Fibroblast of lung (primary cell): ENCODE data around the gene NCR1. TPM values are rescaled to one million over a fixed set of nuclear protein-coding genes. Genes with fewer than 3 reads are reported as not detected.
"Not testable (repeated sequence)": the region's sequence is repeated elsewhere in the genome, so short reads cannot be mapped to it uniquely, and the experiment has no call there.

Source experiments
- DNase-seq, 2 donors: peaks; one replicate each; pipeline versions ENCODE4 v3.0.0 to v3.0.0-alpha.2; 2010; ENCODE audit warnings: low read depth in 2 of 2
- H2AFZ ChIP-seq: 2 replicates; pipeline ENCODE4 v1.5.1; 2012; ENCODE audit warnings: low read length, control low read depth, inconsistent platforms
- H3K27ac ChIP-seq: 2 replicates; pipeline ENCODE4 v1.5.1; 2011; ENCODE audit warnings: low read length, control low read depth; ENCODE audit not compliant: insufficient read depth
- H3K27me3 ChIP-seq: 2 replicates; pipeline ENCODE4 v1.5.1; 2011; ENCODE audit warnings: mild to moderate bottlenecking, low read length; ENCODE audit not compliant: control insufficient read depth, insufficient read depth
- H3K36me3 ChIP-seq: 2 replicates; pipeline ENCODE4 v1.5.1; 2011; ENCODE audit warnings: low read length; ENCODE audit not compliant: control insufficient read depth, insufficient read depth
- H3K4me1 ChIP-seq: 2 replicates; pipeline ENCODE4 v1.5.1; 2011; ENCODE audit warnings: low read length; ENCODE audit not compliant: control insufficient read depth, insufficient read depth; ENCODE audit errors: extremely low read depth
- H3K4me2 ChIP-seq: 2 replicates; pipeline ENCODE4 v1.5.1; 2011; ENCODE audit warnings: low read length, control low read depth; ENCODE audit not compliant: insufficient read depth; ENCODE audit errors: extremely low read depth
- H3K4me3 ChIP-seq, 4 experiments: fragments of 200-600 bp in 1 of 4; sonication (generic) in 1 of 4; replicated peaks in 1 of 4; 2 replicates each; pipeline ENCODE4 v1.5.1; 2011 to 2016; ENCODE audit warnings: low read length in 4 of 4, low read depth in 3 of 4, mild to moderate bottlenecking in 3 of 4, control low read depth in 2 of 4, inconsistent platforms in 1 of 4, mixed read lengths in 1 of 4; ENCODE audit not compliant: insufficient read depth in 1 of 4; ENCODE audit errors: control extremely low read depth in 1 of 4
- H3K79me2 ChIP-seq: 2 replicates; pipeline ENCODE4 v1.5.1; 2012; ENCODE audit warnings: mild to moderate bottlenecking, low read length, inconsistent platforms; ENCODE audit not compliant: control insufficient read depth, insufficient read depth
- H3K9ac ChIP-seq: 2 replicates; pipeline ENCODE4 v1.5.1; 2011; ENCODE audit warnings: mild to moderate bottlenecking, low read length, control low read depth; ENCODE audit not compliant: insufficient read depth
- H3K9me3 ChIP-seq: 2 replicates; pipeline ENCODE4 v1.5.1; 2012; ENCODE audit warnings: low read depth, low read length; ENCODE audit not compliant: control insufficient read depth, insufficient read depth
- H4K20me1 ChIP-seq: 2 replicates; pipeline ENCODE4 v1.5.1; 2011; ENCODE audit warnings: low read length; ENCODE audit not compliant: control insufficient read depth, insufficient read depth; ENCODE audit errors: extremely low read depth
- EZH2 ChIP-seq: IDR thresholded peaks from 2 replicates; pipeline ENCODE4 v1.5.1; 2012; ENCODE audit warnings: low read length, control low read depth, mild to moderate bottlenecking; ENCODE audit errors: missing control alignments
- polyA plus RNA-seq, 2 donors: library from polyadenylated mRNA; depleted of rRNA in 1 of 2; stranded (reverse) in 1 of 2; unstranded in 1 of 2; fragments of >200 nt; gene quantifications; 2 replicates each; pipeline ENCODE4 v1.2.1, GENCODE V29; 2011 to 2012; ENCODE audit warnings: missing spikeins in 1 of 2
- total RNA-seq: library from RNA; depleted of rRNA; stranded (reverse); fragments of >200 nt; gene quantifications from 2 replicates; pipeline ENCODE4 v1.2.1, GENCODE V29; 2014
- TF ChIP-seq, protein P1 (sequence below), 2 donors: IDR thresholded peaks in 1 of 2; conservative IDR thresholded peaks in 1 of 2; 1 replicate in 1 of 2; 2 replicates in 1 of 2; pipeline ENCODE4 v1.5.1; 2011 to 2012; ENCODE audit warnings: low read length in 2 of 2, control low read depth in 1 of 2, inconsistent platforms in 1 of 2, low read depth in 1 of 2, mild to moderate bottlenecking in 1 of 2

Gene NCR1
- total and polyA plus RNA-seq, 2 donors (not counting 1 experiment from before 2014, with no cell fraction given), result not detected

DNA sequence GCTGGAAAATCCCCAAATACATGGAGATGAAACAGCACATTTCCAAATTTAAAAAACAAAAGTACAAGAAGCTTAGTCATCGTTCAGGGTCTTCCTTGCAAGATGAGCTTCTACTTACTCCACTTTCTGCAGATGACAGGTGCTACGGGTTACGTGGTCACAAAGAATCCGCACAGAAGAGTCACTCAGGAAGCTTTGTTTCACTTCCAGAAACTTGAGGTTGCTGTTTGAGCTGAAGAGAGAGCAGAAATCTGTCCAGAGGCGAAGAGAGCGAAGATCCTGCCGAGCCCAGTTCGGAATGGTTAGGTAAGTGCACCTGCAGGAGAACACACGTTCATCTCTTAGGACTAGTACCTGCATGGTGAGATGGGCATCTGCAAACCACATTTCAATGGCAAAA lies 32.0 kb downstream of the NCR1 start:
- H3K36me3 ChIP-seq, result no peaks in the 10 kb centered on the region
- no peak overlapping the region for H2AFZ ChIP-seq
- H3K4me2 ChIP-seq, result no peak overlapping the region
- H3K9ac ChIP-seq, result no peak overlapping the region
- TF ChIP-seq EZH2, result no peak
- TF ChIP-seq, protein P1, sequence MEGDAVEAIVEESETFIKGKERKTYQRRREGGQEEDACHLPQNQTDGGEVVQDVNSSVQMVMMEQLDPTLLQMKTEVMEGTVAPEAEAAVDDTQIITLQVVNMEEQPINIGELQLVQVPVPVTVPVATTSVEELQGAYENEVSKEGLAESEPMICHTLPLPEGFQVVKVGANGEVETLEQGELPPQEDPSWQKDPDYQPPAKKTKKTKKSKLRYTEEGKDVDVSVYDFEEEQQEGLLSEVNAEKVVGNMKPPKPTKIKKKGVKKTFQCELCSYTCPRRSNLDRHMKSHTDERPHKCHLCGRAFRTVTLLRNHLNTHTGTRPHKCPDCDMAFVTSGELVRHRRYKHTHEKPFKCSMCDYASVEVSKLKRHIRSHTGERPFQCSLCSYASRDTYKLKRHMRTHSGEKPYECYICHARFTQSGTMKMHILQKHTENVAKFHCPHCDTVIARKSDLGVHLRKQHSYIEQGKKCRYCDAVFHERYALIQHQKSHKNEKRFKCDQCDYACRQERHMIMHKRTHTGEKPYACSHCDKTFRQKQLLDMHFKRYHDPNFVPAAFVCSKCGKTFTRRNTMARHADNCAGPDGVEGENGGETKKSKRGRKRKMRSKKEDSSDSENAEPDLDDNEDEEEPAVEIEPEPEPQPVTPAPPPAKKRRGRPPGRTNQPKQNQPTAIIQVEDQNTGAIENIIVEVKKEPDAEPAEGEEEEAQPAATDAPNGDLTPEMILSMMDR (conservative IDR thresholded peaks at IDR 0.05 in 1 of 2, IDR thresholded peaks at IDR 0.05 in 1 of 2; ENCODE audit: low read depth in 1 of 2, low read length in 2 of 2), result no peak
- H4K20me1 ChIP-seq, result no peaks in the 10 kb centered on the region
- no peaks in the 10 kb centered on the region for H3K27me3 ChIP-seq
- no peak overlapping the region for H3K27ac ChIP-seq
- no peaks in the 10 kb centered on the region for H3K9me3 ChIP-seq
- no peaks in the 10 kb centered on the region for H3K79me2 ChIP-seq
- no peaks in the 10 kb centered on the region for H3K4me1 ChIP-seq
- H3K4me3 ChIP-seq, result no peak overlapping the region
- DNase-seq, result no peak

GRCh38 chr19:54938906-54939305 lies 33.0 kb downstream of the NCR1 start:
- H3K4me2 ChIP-seq, result no peak overlapping the region
- H3K79me2 ChIP-seq, result no peaks in the 10 kb centered on the region
- H3K27me3 ChIP-seq, result no peaks in the 10 kb centered on the region
- H3K4me1 ChIP-seq, result no peaks in the 10 kb centered on the region
- H3K9ac ChIP-seq, result no peak overlapping the region
- no peak overlapping the region for H3K27ac ChIP-seq
- DNase-seq, result no peak
- H2AFZ ChIP-seq, result no peak overlapping the region
- H3K9me3 ChIP-seq, result no peaks in the 10 kb centered on the region
- TF ChIP-seq, protein P1 (conservative IDR thresholded peaks at IDR 0.05 in 1 of 2, IDR thresholded peaks at IDR 0.05 in 1 of 2; ENCODE audit: low read depth in 1 of 2, low read length in 2 of 2), result no peak
- TF ChIP-seq EZH2, result no peak
- no peak overlapping the region for H3K4me3 ChIP-seq
- H4K20me1 ChIP-seq, result no peaks in the 10 kb centered on the region
- H3K36me3 ChIP-seq, result no peaks in the 10 kb centered on the region

- H3K9me3 ChIP-seq, DNase-seq, H3K4me1 ChIP-seq, H2AFZ ChIP-seq, H3K79me2 ChIP-seq, H3K4me2 ChIP-seq, H3K9ac ChIP-seq, H3K27me3 ChIP-seq, H4K20me1 ChIP-seq, H3K27ac ChIP-seq, H3K36me3 ChIP-seq, H3K4me3 ChIP-seq: not testable (repeated sequence)
Observed at GRCh38 chr19:54939538-54939937, 33.6 kb downstream of the NCR1 start.

DNA sequence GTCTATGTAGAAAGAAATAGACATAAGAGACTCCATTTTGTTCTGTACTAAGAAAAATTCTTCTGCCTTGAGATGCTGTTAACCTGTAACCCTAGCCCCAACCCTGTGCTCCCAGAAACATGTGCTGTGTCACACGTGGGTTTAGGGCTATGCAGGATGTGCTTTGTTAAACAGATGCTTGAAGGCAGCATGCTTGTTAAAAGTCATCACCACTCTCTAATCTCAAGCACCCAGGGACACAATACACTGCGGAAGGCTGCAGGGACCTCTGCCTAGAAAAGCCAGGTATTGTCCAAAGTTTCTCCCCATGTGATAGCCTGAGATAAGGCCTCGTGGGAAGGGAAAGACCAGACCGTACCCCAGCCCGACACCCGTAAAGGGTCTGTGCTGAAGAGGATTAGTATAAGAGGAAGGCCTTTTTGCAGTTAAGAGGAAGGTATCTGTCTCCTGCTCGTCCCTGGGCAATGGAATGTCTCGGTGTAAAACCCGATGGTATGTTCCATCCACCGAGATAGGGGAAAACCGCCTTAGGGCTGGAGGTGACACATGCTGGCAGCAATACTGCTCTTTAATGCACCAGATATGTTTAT lies 37.9 kb downstream of the NCR1 start:
- H3K27me3 ChIP-seq, H3K4me3 ChIP-seq, H3K36me3 ChIP-seq, H2AFZ ChIP-seq, H3K9me3 ChIP-seq, H4K20me1 ChIP-seq, H3K4me1 ChIP-seq, DNase-seq, H3K9ac ChIP-seq, H3K79me2 ChIP-seq, H3K4me2 ChIP-seq, H3K27ac ChIP-seq: not testable (repeated sequence)
